B cell (primary cell): ENCODE results near the gene TRIAP1. TPM values are rescaled to one million over a fixed set of nuclear protein-coding genes. Genes with fewer than 3 reads are reported as not detected.

Experiments
- ATAC-seq: fragments of 200-7000 bp; cut with Tn5 transposase; one replicate; pipeline ENCODE4 v1.10.0; 2021; ENCODE audit warnings: low read depth, mild to moderate bottlenecking, moderate number of reproducible peaks, moderate library complexity
- CTCF ChIA-PET: fragments of 350-600 bp; sonication (Branson Sonifier 250); formaldehyde crosslinking; loops from one replicate; lab custom pipeline; 2021; ENCODE audit warnings: antibody characterized with exemption, inconsistent platforms; lab: Charles Lee
- POLR2A ChIA-PET: fragments of 350-600 bp; sonication (Branson Sonifier 250); formaldehyde crosslinking; loops from one replicate; lab custom pipeline; 2021; ENCODE audit warnings: antibody characterized with exemption; lab: Charles Lee
- DNase-seq: peaks from one replicate; pipeline ENCODE4 v3.0.0; 2013
- H2AFZ ChIP-seq: 2 replicates; pipeline ENCODE4 v1.6.1; 2012; ENCODE audit warnings: mild to moderate bottlenecking, low read depth, low read length; ENCODE audit not compliant: insufficient read depth, poor library complexity, severe bottlenecking
- H3K27ac ChIP-seq, 2 donors: 1 replicate in 1 of 2; 2 replicates in 1 of 2; pipeline ENCODE4 v1.5.1; 2012 to 2013; ENCODE audit warnings: low read length in 2 of 2, mild to moderate bottlenecking in 2 of 2, moderate library complexity in 1 of 2
- H3K27me3 ChIP-seq, 4 experiments: fragments of 200-600 bp in 1 of 4; sonication (generic) in 1 of 4; replicated peaks in 1 of 4; 1 replicate in 2 of 4; 2 replicates in 2 of 4; pipeline versions ENCODE4 v1.6.1 to v1.7.0; 2013 to 2016; ENCODE audit warnings: low read length in 3 of 4, mild to moderate bottlenecking in 2 of 4, mixed read lengths in 1 of 4, moderate library complexity in 1 of 4; ENCODE audit not compliant: insufficient read depth in 4 of 4, control insufficient read depth in 3 of 4; ENCODE audit errors: control extremely low read depth in 1 of 4
- H3K36me3 ChIP-seq, 2 experiments: replicated peaks in 1 of 2; 1 replicate in 1 of 2; 2 replicates in 1 of 2; pipeline versions ENCODE4 v1.6.1 to v1.7.1; 2013; ENCODE audit warnings: low read length in 1 of 2; ENCODE audit not compliant: insufficient read depth in 2 of 2, control insufficient read depth in 1 of 2; ENCODE audit errors: control extremely low read depth in 1 of 2, extremely low read depth in 1 of 2
- H3K4me1 ChIP-seq, 2 donors: fragments of 200-600 bp in 1 of 2; sonication (generic) in 1 of 2; 1 replicate in 1 of 2; 2 replicates in 1 of 2; pipeline versions ENCODE4 v1.5.1 to v1.6.1; 2013 to 2017; ENCODE audit warnings: low read length in 2 of 2; ENCODE audit not compliant: control insufficient read depth in 2 of 2, insufficient read depth in 2 of 2
- H3K4me2 ChIP-seq: replicated peaks from 2 replicates; pipeline ENCODE3; 2012; ENCODE audit warnings: mild to moderate bottlenecking, low read depth, low read length; ENCODE audit not compliant: poor library complexity, severe bottlenecking
- H3K4me3 ChIP-seq, 5 experiments: fragments of 200-600 bp in 1 of 5; sonication (generic) in 1 of 5; 1 replicate in 3 of 5; 2 replicates in 2 of 5; pipeline versions ENCODE4 v1.5.1 to v1.7.0; 2011 to 2016; ENCODE audit warnings: low read length in 4 of 5, mild to moderate bottlenecking in 4 of 5, low read depth in 2 of 5, control low read depth in 1 of 5, moderate library complexity in 1 of 5; ENCODE audit not compliant: insufficient read depth in 1 of 5; ENCODE audit errors: control extremely low read depth in 1 of 5, extremely low read depth in 1 of 5
- H3K79me2 ChIP-seq: fragments of 200-600 bp; sonication (generic); one replicate; pipeline ENCODE4 v1.6.0; 2016; ENCODE audit warnings: low read length; ENCODE audit not compliant: control insufficient read depth, insufficient read depth
- H3K9ac ChIP-seq: fragments of 200-600 bp; sonication (generic); 2 replicates; pipeline ENCODE4 v1.6.1; 2017; ENCODE audit warnings: mild to moderate bottlenecking, low read length, moderate library complexity
- H3K9me3 ChIP-seq, 3 donors: one replicate each; pipeline versions ENCODE4 v1.6.1 to v1.7.1; 2013; ENCODE audit warnings: low read length in 2 of 3; ENCODE audit not compliant: control insufficient read depth in 2 of 3, insufficient read depth in 1 of 3; ENCODE audit errors: control extremely low read depth in 1 of 3
- H4K20me1 ChIP-seq: 2 replicates; pipeline ENCODE4 v1.6.0; 2012; ENCODE audit warnings: mild to moderate bottlenecking, low read length; ENCODE audit not compliant: insufficient read depth, control insufficient read depth, poor library complexity, severe bottlenecking
- H3K27ac Mint-ChIP-seq: one replicate; pipeline ENCODE4 v1.8.0; 2021; ENCODE audit warnings: mixed read lengths
- H3K27me3 Mint-ChIP-seq: one replicate; pipeline ENCODE4 v1.8.0; 2021; ENCODE audit warnings: mixed read lengths
- H3K4me1 Mint-ChIP-seq: one replicate; pipeline ENCODE4 v1.8.0; 2021; ENCODE audit warnings: mixed read lengths
- H3K4me3 Mint-ChIP-seq: one replicate; pipeline ENCODE4 v1.8.0; 2021; ENCODE audit warnings: mixed read lengths
- H3K9me3 Mint-ChIP-seq: one replicate; pipeline ENCODE4 v1.8.0; 2022; ENCODE audit warnings: mixed read lengths; ENCODE audit not compliant: insufficient read depth
- CTCF ChIP-seq: fragments of 200-600 bp; IDR thresholded peaks from one replicate; pipeline ENCODE4 v1.8.0; 2022; ENCODE audit warnings: antibody characterized with exemption, mild to moderate bottlenecking
- EZH2 ChIP-seq: IDR thresholded peaks from 2 replicates; pipeline ENCODE4 v1.6.1; 2012; ENCODE audit warnings: borderline replicate concordance, low read depth, mild to moderate bottlenecking, moderate library complexity, low read length; ENCODE audit not compliant: insufficient read depth, poor library complexity, severe bottlenecking
- WGBS: methylation state at CpG from one replicate; pipeline ENCODE4 v1.1.5; 2013; ENCODE audit warnings: missing lambda C conversion rate; ENCODE audit not compliant: insufficient coverage; 5-methylcytosine and 5-hydroxymethylcytosine counted together
- intact Hi-C: fragments of 100-400 bp; cut with micrococcal nuclease; formaldehyde crosslinking; loops from one replicate; pipeline ENCODE4 v1.10.0; 2022
- polyA plus RNA-seq: library from polyadenylated mRNA; depleted of rRNA; stranded (reverse); fragments of >200 nt; gene quantifications from 2 replicates; pipeline ENCODE4 v1.2.3, GENCODE V29; 2012
- total RNA-seq, 2 donors: library from RNA; stranded (reverse); fragments of 120-200 nt in 1 of 2; gene quantifications; 1 replicate in 1 of 2; 2 replicates in 1 of 2; pipeline versions ENCODE4 v1.2.3 to v1.2.4, GENCODE V29; 2013 to 2022

TRIAP1 gene
- total and polyA plus RNA-seq, 2 donors (not counting 1 experiment from before 2014, with no cell fraction given) = 13.8 to 19.6 TPM

GRCh38 chr12:120422892-120423456 lies 23.2 kb downstream of the TRIAP1 start:
- H3K4me3 Mint-ChIP-seq = no peak overlapping the region
- WGBS = 33% methylated on average over 3 of the region's 7 CpGs
- Histone ChIP-seq H3K36me3 (no peaks in the 10 kb centered on the region), H3K4me1 (no peaks in the 10 kb centered on the region), H3K9me3 (no peaks in the 10 kb centered on the region), H3K4me2 (no peak overlapping the region), H3K9ac (no peak overlapping the region), H4K20me1 (no peaks in the 10 kb centered on the region), H3K79me2 (no peaks in the 10 kb centered on the region), H3K27me3 (peaks cover 0 to 6% (median 0%) of the 10 kb centered on the region in 4 experiments), H3K27ac (no peak overlapping the region), H2AFZ (no peak overlapping the region), H3K4me3 (no peak overlapping the region)
- ATAC-seq = no peak
- TF ChIP-seq EZH2 (no peak), CTCF (no peak)
- intact Hi-C loops = no loop called here
- POLR2A ChIA-PET = no interaction called here
- CTCF ChIA-PET = no interaction called here
- H3K27ac Mint-ChIP-seq = no peak overlapping the region
- H3K4me1 Mint-ChIP-seq = no peaks in the 10 kb centered on the region
- DNase-seq = no peak
- peaks cover 3% of the 10 kb centered on the region for H3K27me3 Mint-ChIP-seq
- H3K9me3 Mint-ChIP-seq = no peaks in the 10 kb centered on the region

- no peak overlapping the region for H3K4me3 ChIP-seq
- ChIA-PET POLR2A (no interaction called here), CTCF (interaction anchor here (0.5 to 0.7 kb wide), 2 partner anchors 15 to 272 kb away, joined by 3 to 5 read pairs; no protein-coding TSS in a partner anchor)
- ATAC-seq = no peak
- intact Hi-C loops = no loop called here
- no peaks in the 10 kb centered on the region for H3K4me1 ChIP-seq
- no peak overlapping the region for H3K9ac ChIP-seq
- no peak for DNase-seq
- no peaks in the 10 kb centered on the region for H3K36me3 ChIP-seq
- H3K27ac ChIP-seq = no peak overlapping the region
- Mint-ChIP-seq H3K27me3 (peaks cover 12% of the 10 kb centered on the region), H3K4me1 (no peaks in the 10 kb centered on the region), H3K9me3 (no peaks in the 10 kb centered on the region), H3K4me3 (no peak overlapping the region), H3K27ac (no peak overlapping the region)
- no peak overlapping the region for H2AFZ ChIP-seq
- H3K9me3 ChIP-seq = no peaks in the 10 kb centered on the region
- WGBS = 93% methylated on average over 4 of the region's 4 CpGs
- peaks cover 0 to 6% (median 1%) of the 10 kb centered on the region in 4 experiments for H3K27me3 ChIP-seq
- H3K4me2 ChIP-seq = no peak overlapping the region
- no peaks in the 10 kb centered on the region for H4K20me1 ChIP-seq
- no peaks in the 10 kb centered on the region for H3K79me2 ChIP-seq
- no peak for TF ChIP-seq EZH2
- TF ChIP-seq CTCF = no peak
Observed at GRCh38 chr12:120421701-120422100, 24.5 kb downstream of the TRIAP1 start.
